ENCODE measurements around the gene ATF1.
"Not testable (repeated sequence)": the region's sequence is repeated elsewhere in the genome, so short reads cannot be mapped to it uniquely, and the experiment has no call there.

Gene ATF1

GRCh38 chr12:50751948-50752721 is 11.8 kb upstream of the ATF1 start:
- TF ChIP-seq, protein P1, sequence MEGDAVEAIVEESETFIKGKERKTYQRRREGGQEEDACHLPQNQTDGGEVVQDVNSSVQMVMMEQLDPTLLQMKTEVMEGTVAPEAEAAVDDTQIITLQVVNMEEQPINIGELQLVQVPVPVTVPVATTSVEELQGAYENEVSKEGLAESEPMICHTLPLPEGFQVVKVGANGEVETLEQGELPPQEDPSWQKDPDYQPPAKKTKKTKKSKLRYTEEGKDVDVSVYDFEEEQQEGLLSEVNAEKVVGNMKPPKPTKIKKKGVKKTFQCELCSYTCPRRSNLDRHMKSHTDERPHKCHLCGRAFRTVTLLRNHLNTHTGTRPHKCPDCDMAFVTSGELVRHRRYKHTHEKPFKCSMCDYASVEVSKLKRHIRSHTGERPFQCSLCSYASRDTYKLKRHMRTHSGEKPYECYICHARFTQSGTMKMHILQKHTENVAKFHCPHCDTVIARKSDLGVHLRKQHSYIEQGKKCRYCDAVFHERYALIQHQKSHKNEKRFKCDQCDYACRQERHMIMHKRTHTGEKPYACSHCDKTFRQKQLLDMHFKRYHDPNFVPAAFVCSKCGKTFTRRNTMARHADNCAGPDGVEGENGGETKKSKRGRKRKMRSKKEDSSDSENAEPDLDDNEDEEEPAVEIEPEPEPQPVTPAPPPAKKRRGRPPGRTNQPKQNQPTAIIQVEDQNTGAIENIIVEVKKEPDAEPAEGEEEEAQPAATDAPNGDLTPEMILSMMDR (IDR thresholded peaks at IDR 0.05; ENCODE audit: low read depth, low read length): no peak
- no peak for DNase-seq (ENCODE audit: extremely low read depth, low read depth)

- DNase-seq (ENCODE audit: extremely low read depth, low read depth): no peak
- TF ChIP-seq, protein P1 (IDR thresholded peaks at IDR 0.05; ENCODE audit: low read depth, low read length): no peak
These were observed 10.6 kb upstream of the ATF1 start for GRCh38 chr12:50753232-50753769.

DNA sequence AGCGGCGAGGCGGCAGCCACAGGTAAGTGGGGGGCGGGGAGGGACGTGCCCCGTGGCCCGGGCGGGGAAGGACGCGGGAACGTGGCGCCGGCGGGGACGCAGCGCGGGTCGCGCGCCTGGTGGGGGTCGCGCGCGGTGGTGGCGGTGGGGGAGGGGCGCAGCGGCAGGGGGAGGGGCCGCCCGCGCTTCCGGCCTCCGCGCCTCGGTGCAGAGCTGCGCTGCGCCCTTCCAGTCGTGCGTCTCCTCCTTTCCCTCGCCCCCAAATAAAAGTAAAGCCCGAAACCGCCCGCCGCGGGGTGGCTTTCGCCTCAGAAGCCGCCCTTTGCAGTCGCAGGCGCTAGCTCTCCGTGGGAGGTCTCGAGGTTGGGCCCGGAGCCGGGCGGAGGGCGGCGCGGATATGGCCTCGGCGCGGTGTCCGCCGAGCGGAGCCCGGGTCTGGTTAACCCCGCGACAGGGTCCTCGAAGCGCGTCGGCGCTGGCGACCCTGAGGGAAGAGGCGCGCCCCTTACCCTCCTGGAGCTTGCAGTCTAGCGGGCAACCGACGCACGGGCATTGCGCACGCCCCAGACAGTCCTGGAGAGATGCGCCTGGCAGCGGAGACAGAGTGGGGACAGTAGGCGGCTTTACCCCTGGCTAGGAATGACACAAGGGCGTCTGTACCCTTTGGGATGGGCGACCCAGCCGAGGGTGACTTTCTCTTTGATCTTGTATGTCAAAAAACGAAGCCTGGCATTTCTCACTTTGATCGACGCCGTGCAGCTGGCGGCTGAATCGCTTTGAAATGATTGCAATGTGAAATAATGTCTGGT is 589 bp downstream of the ATF1 start:
- TF ChIP-seq, protein P1 (IDR thresholded peaks at IDR 0.05; ENCODE audit: low read depth, low read length): no peak
- no peak for DNase-seq (ENCODE audit: extremely low read depth, low read depth)

- DNase-seq (ENCODE audit: extremely low read depth, low read depth): no peak
- TF ChIP-seq, protein P1 (IDR thresholded peaks at IDR 0.05; ENCODE audit: low read depth, low read length): peak; percentile 70
These were observed 1.4 kb downstream of the ATF1 start for GRCh38 chr12:50765095-50765911.

DNA sequence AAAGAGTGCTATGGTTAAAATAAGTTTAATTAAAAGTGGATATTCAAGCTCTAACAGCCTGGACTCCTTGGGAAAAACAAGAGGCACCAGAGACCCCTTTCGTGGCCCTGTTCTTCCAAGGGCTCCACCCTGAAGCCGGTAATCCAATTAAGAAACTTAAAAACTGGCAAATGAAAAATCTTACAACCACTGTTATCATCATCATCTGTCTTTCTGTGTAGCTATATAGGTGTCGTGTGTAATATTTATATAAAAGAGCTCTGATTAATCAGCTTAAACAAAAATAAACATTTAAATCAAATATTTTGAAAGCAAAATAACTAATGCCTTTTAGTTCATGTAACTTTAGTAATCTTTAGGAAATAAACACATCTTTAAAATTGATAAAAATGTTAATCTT is 4.5 kb downstream of the ATF1 start:
- DNase-seq (ENCODE audit: extremely low read depth, low read depth): no peak
- TF ChIP-seq, protein P1 (IDR thresholded peaks at IDR 0.05; ENCODE audit: low read depth, low read length): no peak

- DNase-seq (ENCODE audit: extremely low read depth, low read depth): not testable (repeated sequence)
These were observed 4.9 kb downstream of the ATF1 start for GRCh38 chr12:50768813-50769212.

DNA sequence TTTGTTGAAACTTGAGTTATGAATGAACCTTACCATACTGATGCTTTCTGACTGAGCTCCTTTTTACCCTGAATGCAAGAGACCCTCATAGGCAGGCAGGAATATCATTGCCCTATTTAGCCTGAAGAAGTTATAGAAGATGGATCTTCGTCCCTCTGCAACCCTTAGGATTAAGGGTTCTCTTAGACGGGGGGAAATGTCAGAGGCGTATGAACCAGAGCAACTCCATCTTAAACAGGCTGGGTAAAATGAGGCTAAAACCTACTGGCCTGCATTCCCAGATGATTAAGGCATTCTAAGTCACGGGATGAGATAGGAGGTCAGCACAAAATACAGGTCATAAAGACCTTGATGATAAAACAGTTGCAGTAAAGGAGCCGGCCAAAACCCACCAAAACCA is 7.5 kb downstream of the ATF1 start:
- no peak for DNase-seq (ENCODE audit: extremely low read depth, low read depth)
- TF ChIP-seq, protein P1 (IDR thresholded peaks at IDR 0.05; ENCODE audit: low read depth, low read length): no peak

All from AG09319 (cell line).